GM12878 (cell line): ENCODE data around the gene TAB2. TPM values are rescaled to one million over a fixed set of nuclear protein-coding genes. Genes with fewer than 3 reads are reported as not detected.
A peak's percentile ranks its signal among the peaks of the same experiment; 100 is the strongest.

Source experiments
- BCLAF1 ChIP-seq: fragments of 450-650 bp; IDR thresholded peaks from 2 replicates; pipeline ENCODE4 v1.6.1; 2017; ENCODE audit warnings: antibody characterized with exemption, mild to moderate bottlenecking, moderate library complexity
- CHD1 ChIP-seq: IDR thresholded peaks from 2 replicates; pipeline ENCODE4 v1.6.1; 2012; ENCODE audit warnings: low read depth, low read length, improper control_type of control experiment
- DPF2 ChIP-seq: fragments of 450-650 bp; IDR thresholded peaks from 2 replicates; pipeline ENCODE4 v1.6.1; 2017; ENCODE audit warnings: mild to moderate bottlenecking
- EGR1 ChIP-seq, 2 experiments: IDR thresholded peaks; 1 replicate in 1 of 2; 2 replicates in 1 of 2; pipeline ENCODE4 v1.6.1; 2011 to 2012; ENCODE audit warnings: low read depth in 2 of 2, low read length in 2 of 2, borderline replicate concordance in 1 of 2, mild to moderate bottlenecking in 1 of 2, moderate library complexity in 1 of 2
- MEF2B ChIP-seq: fragments of 450-650 bp; IDR thresholded peaks from 2 replicates; pipeline ENCODE4 v1.6.1; 2018; ENCODE audit warnings: mild to moderate bottlenecking, moderate library complexity; ENCODE audit not compliant: partially characterized antibody, poor library complexity, severe bottlenecking
- PKNOX1 ChIP-seq: fragments of 450-650 bp; IDR thresholded peaks from 2 replicates; pipeline ENCODE4 v1.6.1; 2016; ENCODE audit warnings: mild to moderate bottlenecking
- POLR2AphosphoS5 ChIP-seq: IDR thresholded peaks from 2 replicates; pipeline ENCODE4 v1.6.1; 2011; ENCODE audit warnings: mild to moderate bottlenecking, low read length, inconsistent platforms
- PRDM15 ChIP-seq: fragments of 450-650 bp; formaldehyde crosslinking; IDR thresholded peaks from 2 replicates; pipeline ENCODE4 v1.4.0; 2020; ENCODE audit warnings: mild to moderate bottlenecking, moderate library complexity
- SREBF1 ChIP-seq: IDR thresholded peaks from 2 replicates; pipeline ENCODE4 v1.6.1; 2012; ENCODE audit warnings: mild to moderate bottlenecking, low read length
- ZBTB4 ChIP-seq: fragments of 450-650 bp; formaldehyde crosslinking; IDR thresholded peaks from 2 replicates; pipeline ENCODE4 v1.4.0; 2022; ENCODE audit warnings: mild to moderate bottlenecking, moderate library complexity
- polyA plus RNA-seq, 11 experiments: library from polyadenylated mRNA; depleted of rRNA in 4 of 11; unstranded in 6 of 11; stranded (reverse) in 5 of 11; fragments of >200 nt; fragmentation: Nextera tagmentation in 4 of 11; fragmentation: Illumina TruSeq in 1 of 11; extraction: Ambion mirVana in 4 of 11; extraction: Trizol in 1 of 11; gene quantifications; 1 replicate in 1 of 11; 2 replicates in 10 of 11; pipeline versions ENCODE4 v1.2.1 to v1.2.3, GENCODE V29; 2011 to 2016; ENCODE audit warnings: inconsistent platforms in 2 of 11, missing spikeins in 2 of 11, low read depth in 1 of 11
- total RNA-seq, 4 experiments: library from RNA; depleted of rRNA in 3 of 4; stranded (reverse); fragments of >200 nt in 3 of 4; fragmentation: Illumina TruSeq in 1 of 4; extraction: Trizol in 1 of 4; gene quantifications; 2 replicates each; pipeline versions ENCODE4 v1.2.1 to v1.2.3, GENCODE V29; 2013 to 2021

The TAB2 gene
- total and polyA plus RNA-seq, 10 of the 15 experiments (the other 5 are each of a cell fraction or from before 2014, with no cell fraction given): 8.9 to 66.3 (median 23.0) TPM

GRCh38 chr6:149342525-149342924 is 25.0 kb downstream of the TAB2 start (continued):
- no peak for TF ChIP-seq SREBF1
- no peak for TF ChIP-seq PRDM15 (CRISPR knock-in tag)
- TF ChIP-seq MEF2B: no peak
- TF ChIP-seq POLR2AphosphoS5: no peak
- 0 out of 2 replicates have a peak, but pooled peaks have one; percentile 20 for TF ChIP-seq DPF2
- no peak for TF ChIP-seq CHD1
- no peak for TF ChIP-seq ZBTB4
- TF ChIP-seq EGR1 (IDR thresholded peaks at IDR 0.05; ENCODE audit: borderline replicate concordance in 1 of 2, low read depth in 2 of 2, low read length in 2 of 2): no peak
- TF ChIP-seq PKNOX1: no peak
- TF ChIP-seq BCLAF1: no peak
